Activated B cell treated with CpG ODN at 0.5 μM for 24 hours (primary cell): Measurements from ENCODE around the gene CASQ1. TPM values are rescaled to one million over a fixed set of nuclear protein-coding genes. Genes with fewer than 3 reads are reported as not detected.

ENCODE experiments used
- ATAC-seq: fragments of 200-7000 bp; cut with Tn5 transposase; one replicate; pipeline ENCODE4 v1.10.0; 2021; ENCODE audit warnings: low read depth, mild to moderate bottlenecking, moderate library complexity
- CTCF ChIA-PET: fragments of 350-600 bp; sonication (Branson Sonifier 250); formaldehyde crosslinking; loops from one replicate; lab custom pipeline; 2021; ENCODE audit warnings: antibody characterized with exemption; lab: Charles Lee
- POLR2A ChIA-PET: fragments of 350-600 bp; sonication (Branson Sonifier 250); formaldehyde crosslinking; loops from one replicate; lab custom pipeline; 2021; ENCODE audit warnings: antibody characterized with exemption; lab: Charles Lee
- DNase-seq: peaks from one replicate; pipeline ENCODE4 v3.0.0; 2022
- H3K27ac Mint-ChIP-seq: one replicate; pipeline ENCODE4 v1.8.0; 2020; ENCODE audit warnings: mixed read lengths
- H3K27me3 Mint-ChIP-seq: one replicate; pipeline ENCODE4 v1.8.0; 2021; ENCODE audit warnings: mixed read lengths
- H3K36me3 Mint-ChIP-seq: one replicate; pipeline ENCODE4 v1.8.0; 2021; ENCODE audit warnings: low read depth, mixed read lengths
- H3K4me1 Mint-ChIP-seq: one replicate; pipeline ENCODE4 v1.8.0; 2021; ENCODE audit warnings: mixed read lengths
- H3K4me3 Mint-ChIP-seq: one replicate; pipeline ENCODE4 v1.8.0; 2020; ENCODE audit warnings: mild to moderate bottlenecking, mixed read lengths
- H3K9me3 Mint-ChIP-seq: one replicate; pipeline ENCODE4 v1.8.0; 2020; ENCODE audit warnings: mixed read lengths
- intact Hi-C: fragments of 100-400 bp; cut with micrococcal nuclease; formaldehyde crosslinking; loops from one replicate; pipeline ENCODE4 v1.15.1; 2024
- total RNA-seq: library from RNA; stranded (reverse); gene quantifications from 2 replicates; pipeline ENCODE4 v1.2.3, GENCODE V29; 2022
- TF ChIP-seq, protein P1 (sequence below): fragments of 200-600 bp; IDR thresholded peaks from one replicate; pipeline ENCODE4 v1.8.0; 2022; ENCODE audit warnings: antibody characterized with exemption, mild to moderate bottlenecking

CASQ1 gene
- total RNA-seq, 1 donor from 2014 or later, result not detected

DNA sequence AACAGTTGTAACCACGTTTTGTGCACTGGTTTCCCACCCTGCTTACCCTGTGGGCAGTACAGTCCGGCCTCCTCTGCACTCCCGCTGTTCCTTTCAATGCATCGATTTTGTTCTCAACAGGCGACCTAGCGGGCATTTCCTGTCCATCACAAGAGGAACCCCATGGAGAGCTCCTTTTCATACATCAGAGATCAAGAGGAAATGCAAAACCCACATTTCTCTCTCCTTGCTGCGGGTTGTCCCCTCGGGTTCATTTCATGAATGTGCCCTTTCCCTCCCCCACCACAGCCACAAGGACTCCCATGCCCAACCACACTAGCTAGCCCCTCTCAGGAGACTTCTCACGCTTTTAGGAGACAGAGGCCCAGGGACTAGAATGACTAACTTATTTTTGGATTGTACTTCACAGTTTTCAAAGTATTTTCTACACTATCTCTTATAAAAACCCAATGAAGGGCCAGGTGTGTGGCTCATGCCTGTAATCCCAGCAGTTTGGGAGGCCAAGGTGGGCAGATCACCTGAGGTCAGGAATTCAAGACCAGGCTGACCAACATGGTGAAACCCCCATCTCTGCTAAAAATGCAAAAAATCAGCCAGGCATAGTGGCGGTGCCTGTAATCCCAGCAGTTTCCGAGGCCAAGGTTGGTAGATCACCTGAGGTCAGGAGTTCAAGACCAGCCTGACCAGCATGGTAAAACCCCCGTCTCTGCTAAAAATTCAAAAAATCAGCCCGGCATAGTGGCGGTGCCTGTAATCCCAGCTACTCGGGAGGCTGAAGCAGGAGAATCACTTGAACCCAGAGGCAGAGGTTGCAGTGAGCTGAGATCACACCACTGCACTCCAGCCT lies 20.6 kb upstream of the CASQ1 start:
- CTCF ChIA-PET, result interaction anchor here (0.8 to 1.2 kb wide), 3 partner anchors 24 to 83 kb away, joined by 3 to 4 read pairs (median 3); no protein-coding TSS in a partner anchor

DNA sequence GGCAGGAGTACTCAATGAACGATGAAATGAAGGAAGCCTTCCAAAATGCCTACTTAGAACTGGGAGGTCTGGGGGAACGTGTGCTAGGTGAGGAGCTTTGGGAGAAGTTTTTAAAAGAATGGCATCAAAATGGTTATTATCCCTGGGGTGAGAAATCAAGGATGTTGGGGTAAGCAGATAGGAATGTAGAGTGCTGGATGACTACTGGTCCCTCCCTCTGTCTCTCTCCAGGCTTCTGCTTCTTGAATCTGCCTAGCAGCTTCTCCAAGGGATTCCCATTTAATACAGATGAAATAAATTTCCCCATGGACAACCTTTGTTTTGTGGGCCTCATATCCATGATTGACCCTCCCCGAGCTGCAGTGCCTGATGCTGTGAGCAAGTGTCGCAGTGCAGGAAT lies 19.0 kb upstream of the CASQ1 start:
- H3K27ac Mint-ChIP-seq, result no peak overlapping the region

More for the DNA sequence above, 20.6 kb upstream of the CASQ1 start:
- intact Hi-C loops, result loop anchor here (5.0 kb wide), 1 partner anchor 47 kb away; no protein-coding TSS in a partner anchor
- Mint-ChIP-seq H3K4me3 (peak overlapping the region; percentile 48), H3K9me3 (no peaks in the 10 kb centered on the region), H3K4me1 (peaks cover 13% of the 10 kb centered on the region), H3K27ac (peak overlapping the region; percentile 47), H3K27me3 (peaks cover 4% of the 10 kb centered on the region), H3K36me3 (no peaks in the 10 kb centered on the region)
- DNase-seq, result no peak
- peak; percentile 61 for ATAC-seq
- TF ChIP-seq, protein P1, sequence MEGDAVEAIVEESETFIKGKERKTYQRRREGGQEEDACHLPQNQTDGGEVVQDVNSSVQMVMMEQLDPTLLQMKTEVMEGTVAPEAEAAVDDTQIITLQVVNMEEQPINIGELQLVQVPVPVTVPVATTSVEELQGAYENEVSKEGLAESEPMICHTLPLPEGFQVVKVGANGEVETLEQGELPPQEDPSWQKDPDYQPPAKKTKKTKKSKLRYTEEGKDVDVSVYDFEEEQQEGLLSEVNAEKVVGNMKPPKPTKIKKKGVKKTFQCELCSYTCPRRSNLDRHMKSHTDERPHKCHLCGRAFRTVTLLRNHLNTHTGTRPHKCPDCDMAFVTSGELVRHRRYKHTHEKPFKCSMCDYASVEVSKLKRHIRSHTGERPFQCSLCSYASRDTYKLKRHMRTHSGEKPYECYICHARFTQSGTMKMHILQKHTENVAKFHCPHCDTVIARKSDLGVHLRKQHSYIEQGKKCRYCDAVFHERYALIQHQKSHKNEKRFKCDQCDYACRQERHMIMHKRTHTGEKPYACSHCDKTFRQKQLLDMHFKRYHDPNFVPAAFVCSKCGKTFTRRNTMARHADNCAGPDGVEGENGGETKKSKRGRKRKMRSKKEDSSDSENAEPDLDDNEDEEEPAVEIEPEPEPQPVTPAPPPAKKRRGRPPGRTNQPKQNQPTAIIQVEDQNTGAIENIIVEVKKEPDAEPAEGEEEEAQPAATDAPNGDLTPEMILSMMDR, result no peak
- POLR2A ChIA-PET, result interaction anchor here (0.6 kb wide), 1 partner anchor 93 kb away, joined by 5 read pairs; the partner anchor contains the start of gene DCAF8

DNA sequence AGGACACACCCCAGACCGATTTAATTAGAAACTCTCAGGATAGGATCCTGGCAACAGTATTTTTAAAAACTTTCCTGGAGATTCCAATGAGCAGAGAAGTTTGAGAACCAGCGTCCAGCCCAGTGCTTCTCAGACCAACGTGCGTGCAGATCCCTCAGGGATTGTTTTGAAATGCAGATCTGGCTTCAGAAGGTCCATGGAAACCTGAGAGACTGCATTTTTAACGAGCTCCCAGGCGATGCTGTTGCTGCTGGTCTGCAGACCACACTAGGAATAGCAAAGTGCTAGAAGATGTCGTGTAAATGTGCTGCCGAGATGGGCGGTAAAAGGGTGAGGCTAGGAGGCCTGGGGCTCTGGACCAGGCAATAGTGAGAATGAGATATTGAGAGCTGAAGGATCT lies 18.4 kb upstream of the CASQ1 start:
- ChIA-PET POLR2A (no interaction called here), CTCF (interaction anchor here (1.0 kb wide), 1 partner anchor 119 kb away, joined by 3 read pairs; no protein-coding TSS in a partner anchor)
- Mint-ChIP-seq H3K9me3 (no peaks in the 10 kb centered on the region), H3K27ac (no peak overlapping the region), H3K27me3 (peaks cover 6% of the 10 kb centered on the region), H3K4me3 (no peak overlapping the region), H3K36me3 (no peaks in the 10 kb centered on the region), H3K4me1 (peaks cover 13% of the 10 kb centered on the region)
- TF ChIP-seq, protein P1, result no peak
- intact Hi-C loops, result no loop called here
- ATAC-seq, result no peak
- DNase-seq, result no peak

More for the DNA sequence above, 19.0 kb upstream of the CASQ1 start:
- peaks cover 6% of the 10 kb centered on the region for H3K27me3 Mint-ChIP-seq
- TF ChIP-seq, protein P1, result no peak
- H3K36me3 Mint-ChIP-seq, result no peaks in the 10 kb centered on the region
- H3K4me1 Mint-ChIP-seq, result peaks cover 13% of the 10 kb centered on the region
- DNase-seq, result no peak
- no peak for ATAC-seq
- intact Hi-C loops, result no loop called here
- H3K9me3 Mint-ChIP-seq, result no peaks in the 10 kb centered on the region
- POLR2A ChIA-PET, result no interaction called here
- H3K4me3 Mint-ChIP-seq, result no peak overlapping the region
- CTCF ChIA-PET, result interaction anchor here (1.0 kb wide), 1 partner anchor 120 kb away, joined by 3 read pairs; no protein-coding TSS in a partner anchor

DNA sequence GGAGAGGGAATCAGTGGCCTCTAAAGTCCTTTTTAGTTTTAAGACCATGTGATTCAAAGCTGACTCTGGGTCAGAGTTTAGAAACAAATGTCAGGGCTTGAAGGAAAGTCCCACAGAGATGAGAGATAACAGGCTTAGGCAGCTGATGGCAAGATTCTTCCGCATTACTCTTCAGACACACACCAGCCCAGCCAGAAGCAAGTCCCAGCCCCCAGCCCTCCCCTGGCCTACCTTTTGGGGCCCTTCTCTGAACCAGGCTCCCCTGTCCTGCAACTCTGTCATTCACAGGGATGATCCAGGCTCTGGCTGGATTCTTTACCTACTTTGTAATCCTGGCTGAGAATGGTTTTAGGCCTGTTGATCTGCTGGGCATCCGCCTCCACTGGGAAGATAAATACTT lies 13.1 kb upstream of the CASQ1 start:
- no peak overlapping the region for H3K4me3 Mint-ChIP-seq
- CTCF ChIA-PET, result no interaction called here
- ATAC-seq (no peak), DNase-seq (no peak)
- H3K27me3 Mint-ChIP-seq, result peaks cover 10% of the 10 kb centered on the region
- intact Hi-C loops, result no loop called here
- H3K4me1 Mint-ChIP-seq, result no peaks in the 10 kb centered on the region
- H3K36me3 Mint-ChIP-seq, result no peaks in the 10 kb centered on the region
- H3K9me3 Mint-ChIP-seq, result no peaks in the 10 kb centered on the region
- TF ChIP-seq, protein P1, result no peak
- H3K27ac Mint-ChIP-seq, result no peak overlapping the region
- POLR2A ChIA-PET, result no interaction called here

DNA sequence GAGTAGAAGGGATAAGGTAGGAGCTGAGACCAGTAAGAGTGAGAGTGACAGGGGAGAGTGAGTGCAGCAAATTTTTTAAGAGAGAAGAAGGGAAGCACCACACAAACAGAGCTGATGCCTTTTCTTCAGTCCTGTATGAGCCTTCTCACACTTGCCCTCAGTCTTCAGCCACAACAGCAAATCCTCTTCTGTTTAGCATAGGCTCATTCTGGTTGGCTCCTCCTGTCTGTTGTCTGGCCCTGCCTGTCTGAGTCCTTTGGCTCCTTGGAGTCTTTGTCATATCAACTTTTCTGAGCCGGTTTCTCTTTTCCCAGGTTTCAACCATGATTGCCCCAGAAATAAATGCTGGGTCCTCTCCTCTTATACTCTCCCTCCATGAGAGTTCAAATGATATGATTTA lies 12.7 kb upstream of the CASQ1 start:
- ChIA-PET POLR2A (no interaction called here), CTCF (no interaction called here)
- Mint-ChIP-seq H3K36me3 (no peaks in the 10 kb centered on the region), H3K27me3 (peaks cover 10% of the 10 kb centered on the region), H3K4me1 (no peaks in the 10 kb centered on the region), H3K9me3 (no peaks in the 10 kb centered on the region), H3K27ac (no peak overlapping the region), H3K4me3 (no peak overlapping the region)
- TF ChIP-seq, protein P1, result no peak
- ATAC-seq, result no peak
- no peak for DNase-seq
- intact Hi-C loops, result no loop called here
